Endothelial cell of umbilical vein (primary cell): ENCODE data around the gene N4BP2L1. TPM values are rescaled to one million over a fixed set of nuclear protein-coding genes. Genes with fewer than 3 reads are reported as not detected.

ENCODE experiments used
- BruUV-seq: library from RNA; stranded (reverse); fragments of 400-500 nt; replicated peaks from 2 replicates; lab custom pipeline; 2021; lab: Mats Ljungman, UMichigan
- CTCF ChIA-PET: fragments of 300-600, 350-600 bp; sonication (Branson Sonifier 250); formaldehyde crosslinking; loops from one replicate; lab custom pipeline; 2021; ENCODE audit warnings: antibody characterized with exemption, inconsistent platforms; lab: Charles Lee
- POLR2A ChIA-PET: fragments of 300-600, 350-600 bp; sonication (Branson Sonifier 250); formaldehyde crosslinking; loops from one replicate; lab custom pipeline; 2021; ENCODE audit warnings: antibody characterized with exemption, inconsistent platforms; lab: Charles Lee
- DNase-seq: peaks from one replicate; pipeline ENCODE4 v3.0.0-alpha.2; 2011; ENCODE audit warnings: low read depth, low spot score
- FAIRE-seq: peaks from 2 replicates; lab custom pipeline; 2011; peaks lifted over from hg19 to GRCh38; lab: Jason Lieb, UNC
- H2AFZ ChIP-seq: 2 replicates; pipeline ENCODE4 v1.6.0; 2012; ENCODE audit warnings: low read depth, low read length, control low read depth, inconsistent platforms
- H3K27ac ChIP-seq: 2 replicates; pipeline ENCODE4 v1.5.1; 2011; ENCODE audit warnings: low read depth, mild to moderate bottlenecking, control low read depth, low read length, moderate library complexity; ENCODE audit not compliant: insufficient read depth
- H3K27me3 ChIP-seq, 2 experiments: 2 replicates each; pipeline versions ENCODE4 v1.6.0 to v1.6.1; 2011; ENCODE audit warnings: low read length in 2 of 2, mixed read lengths in 1 of 2; ENCODE audit not compliant: control insufficient read depth in 2 of 2, insufficient read depth in 2 of 2
- H3K36me3 ChIP-seq, 2 experiments: 2 replicates in 1 of 2; 3 replicates in 1 of 2; pipeline ENCODE4 v1.5.1; 2011; ENCODE audit warnings: low read length in 2 of 2, mild to moderate bottlenecking in 1 of 2, moderate library complexity in 1 of 2; ENCODE audit not compliant: control insufficient read depth in 2 of 2, insufficient read depth in 2 of 2; ENCODE audit errors: extremely low read depth in 1 of 2
- H3K4me1 ChIP-seq: 3 replicates; pipeline ENCODE4 v1.5.1; 2011; ENCODE audit warnings: mild to moderate bottlenecking, low read length; ENCODE audit not compliant: control insufficient read depth, insufficient read depth; ENCODE audit errors: extremely low read depth
- H3K4me2 ChIP-seq: 2 replicates; pipeline ENCODE4 v1.6.1; 2011; ENCODE audit warnings: low read length, control low read depth, mixed read lengths; ENCODE audit not compliant: insufficient read depth
- H3K4me3 ChIP-seq, 3 experiments: fragments of 200-600 bp in 1 of 3; sonication (generic), shearing (Covaris generic) in 1 of 3; replicated peaks in 1 of 3; 2 replicates each; pipeline ENCODE4 v1.5.1; 2011 to 2016; ENCODE audit warnings: control low read depth in 3 of 3, low read length in 3 of 3, mild to moderate bottlenecking in 2 of 3, inconsistent platforms in 1 of 3, low read depth in 1 of 3, moderate library complexity in 1 of 3; ENCODE audit not compliant: insufficient read depth in 1 of 3
- H3K79me2 ChIP-seq: 2 replicates; pipeline ENCODE4 v1.6.0; 2012; ENCODE audit warnings: low read length, inconsistent platforms; ENCODE audit not compliant: control insufficient read depth, insufficient read depth
- H3K9ac ChIP-seq: replicated peaks from 2 replicates; pipeline ENCODE3; 2011; ENCODE audit warnings: low read length, control low read depth; ENCODE audit not compliant: insufficient read depth; ENCODE audit errors: extremely low read depth
- H3K9me1 ChIP-seq: replicated peaks from 3 replicates; pipeline ENCODE4 v1.6.0; 2011; ENCODE audit warnings: mild to moderate bottlenecking, low read length; ENCODE audit not compliant: control insufficient read depth, insufficient read depth; ENCODE audit errors: extremely low read depth
- H3K9me3 ChIP-seq: replicated peaks from 2 replicates; pipeline ENCODE4 v1.5.1; 2012; ENCODE audit warnings: low read length, inconsistent platforms; ENCODE audit not compliant: control insufficient read depth, insufficient read depth
- H4K20me1 ChIP-seq: replicated peaks from 2 replicates; pipeline ENCODE3; 2011; ENCODE audit warnings: mild to moderate bottlenecking, low read length; ENCODE audit not compliant: control insufficient read depth, insufficient read depth; ENCODE audit errors: extremely low read depth
- EZH2 ChIP-seq: IDR thresholded peaks from 2 replicates; pipeline ENCODE4 v1.6.1; 2012; ENCODE audit warnings: borderline replicate concordance, low read depth, mild to moderate bottlenecking, moderate library complexity, low read length, inconsistent platforms; ENCODE audit not compliant: severe bottlenecking
- FOS ChIP-seq: IDR thresholded peaks from 2 replicates; pipeline ENCODE4 v1.6.1; 2011; ENCODE audit warnings: mild to moderate bottlenecking, low read length, moderate library complexity, borderline replicate concordance; ENCODE audit not compliant: insufficient read depth
- GATA2 ChIP-seq: IDR thresholded peaks from 2 replicates; pipeline ENCODE4 v1.7.0; 2011; ENCODE audit warnings: low read depth, mild to moderate bottlenecking, moderate library complexity, mixed read lengths, low read length; ENCODE audit not compliant: insufficient read length, insufficient read depth
- JUN ChIP-seq: IDR thresholded peaks from 2 replicates; pipeline ENCODE4 v1.6.1; 2011; ENCODE audit warnings: borderline replicate concordance, low read depth; ENCODE audit not compliant: insufficient read length, insufficient read depth
- MYC ChIP-seq: IDR thresholded peaks from one replicate; pipeline ENCODE4 v1.6.1; 2011; ENCODE audit warnings: mild to moderate bottlenecking, low read depth, low read length
- POLR2A ChIP-seq: IDR thresholded peaks from 2 replicates; pipeline ENCODE4 v1.6.1; 2012; ENCODE audit warnings: low read depth, mild to moderate bottlenecking, control low read depth, low read length
- POLR2AphosphoS5 ChIP-seq: IDR thresholded peaks from 2 replicates; pipeline ENCODE4 v1.6.1; 2012; ENCODE audit warnings: low read depth, mild to moderate bottlenecking, control low read depth, low read length, moderate library complexity; ENCODE audit not compliant: insufficient read depth
- dilution Hi-C: fragments of 300-500 bp; cut with MboI; formaldehyde crosslinking; loops from one replicate; pipeline ENCODE4 v1.15.0; 2019; ENCODE audit warnings: low sequenced_read_pairs; ENCODE audit not compliant: extremely low pct_ligation_motif_present
- intact Hi-C: fragments of 100-400 bp; cut with micrococcal nuclease; formaldehyde crosslinking; loops from one replicate; pipeline ENCODE4 v1.10.0; 2022
- polyA plus RNA-seq, 4 experiments: library from polyadenylated mRNA; depleted of rRNA in 3 of 4; stranded (reverse) in 3 of 4; unstranded in 1 of 4; fragments of >200 nt; gene quantifications; 2 replicates each; pipeline versions ENCODE4 v1.2.1 to v1.2.3, GENCODE V29; 2011 to 2012; ENCODE audit warnings: missing spikeins in 1 of 4
- total RNA-seq: library from RNA; stranded (reverse); gene quantifications from 2 replicates; pipeline ENCODE4 v1.2.3, GENCODE V29; 2021
- TF ChIP-seq, protein P1 (sequence below): IDR thresholded peaks from 2 replicates; pipeline ENCODE4 v1.6.1; 2011; ENCODE audit not compliant: insufficient read depth, insufficient read length
- TF ChIP-seq, protein P2 (sequence below), 2 donors: IDR thresholded peaks; 1 replicate in 1 of 2; 2 replicates in 1 of 2; pipeline ENCODE4 v1.5.1; 2011; ENCODE audit warnings: low read length in 2 of 2, mild to moderate bottlenecking in 2 of 2, moderate library complexity in 2 of 2, control low read depth in 1 of 2, inconsistent platforms in 1 of 2, low read depth in 1 of 2; ENCODE audit not compliant: insufficient read depth in 1 of 2; ENCODE audit errors: extremely low read depth in 1 of 2

The N4BP2L1 gene
- total and polyA plus RNA-seq, 2 donors (not counting 3 experiments of a cell fraction or from before 2014, with no cell fraction given), result 1.1 to 2.1 TPM

DNA sequence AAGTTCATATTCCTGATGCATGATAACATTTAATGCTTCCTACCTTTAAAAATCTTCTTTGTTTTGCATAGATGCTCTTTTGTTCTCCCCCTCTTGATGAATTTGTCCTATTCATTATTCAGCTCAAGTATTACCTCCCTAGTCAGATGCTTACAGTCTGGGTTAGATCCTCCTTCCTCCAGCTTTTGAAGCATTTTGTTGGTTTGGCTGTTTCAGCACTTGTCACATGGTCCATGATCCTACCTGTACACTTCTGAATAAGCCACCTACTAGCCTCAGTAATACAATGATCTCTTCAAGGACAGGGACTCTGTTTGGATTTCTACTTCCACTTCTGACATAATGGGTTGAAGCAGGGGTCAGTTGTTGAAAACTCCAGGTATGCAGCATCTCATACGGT, 37.4 kb downstream of the N4BP2L1 start:
- no peaks in the 10 kb centered on the region for H3K4me1 ChIP-seq
- dilution Hi-C loops, result no loop called here
- no peak for DNase-seq
- H3K9ac ChIP-seq, result no peak overlapping the region
- H3K4me3 ChIP-seq, result no peak overlapping the region
- no peaks in the 10 kb centered on the region for H3K79me2 ChIP-seq
- H3K9me1 ChIP-seq, result no peaks in the 10 kb centered on the region
- H3K9me3 ChIP-seq, result no peaks in the 10 kb centered on the region
- TF ChIP-seq, protein P1, sequence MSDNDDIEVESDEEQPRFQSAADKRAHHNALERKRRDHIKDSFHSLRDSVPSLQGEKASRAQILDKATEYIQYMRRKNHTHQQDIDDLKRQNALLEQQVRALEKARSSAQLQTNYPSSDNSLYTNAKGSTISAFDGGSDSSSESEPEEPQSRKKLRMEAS, result no peak
- no peak for TF ChIP-seq POLR2AphosphoS5
- TF ChIP-seq POLR2A, result no peak
- no peak for TF ChIP-seq MYC
- no peak for TF ChIP-seq JUN
- no peak for TF ChIP-seq GATA2
- TF ChIP-seq, protein P2, sequence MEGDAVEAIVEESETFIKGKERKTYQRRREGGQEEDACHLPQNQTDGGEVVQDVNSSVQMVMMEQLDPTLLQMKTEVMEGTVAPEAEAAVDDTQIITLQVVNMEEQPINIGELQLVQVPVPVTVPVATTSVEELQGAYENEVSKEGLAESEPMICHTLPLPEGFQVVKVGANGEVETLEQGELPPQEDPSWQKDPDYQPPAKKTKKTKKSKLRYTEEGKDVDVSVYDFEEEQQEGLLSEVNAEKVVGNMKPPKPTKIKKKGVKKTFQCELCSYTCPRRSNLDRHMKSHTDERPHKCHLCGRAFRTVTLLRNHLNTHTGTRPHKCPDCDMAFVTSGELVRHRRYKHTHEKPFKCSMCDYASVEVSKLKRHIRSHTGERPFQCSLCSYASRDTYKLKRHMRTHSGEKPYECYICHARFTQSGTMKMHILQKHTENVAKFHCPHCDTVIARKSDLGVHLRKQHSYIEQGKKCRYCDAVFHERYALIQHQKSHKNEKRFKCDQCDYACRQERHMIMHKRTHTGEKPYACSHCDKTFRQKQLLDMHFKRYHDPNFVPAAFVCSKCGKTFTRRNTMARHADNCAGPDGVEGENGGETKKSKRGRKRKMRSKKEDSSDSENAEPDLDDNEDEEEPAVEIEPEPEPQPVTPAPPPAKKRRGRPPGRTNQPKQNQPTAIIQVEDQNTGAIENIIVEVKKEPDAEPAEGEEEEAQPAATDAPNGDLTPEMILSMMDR (IDR thresholded peaks at IDR 0.05; ENCODE audit: extremely low read depth in 1 of 2, insufficient read depth in 1 of 2, low read depth in 1 of 2, low read length in 2 of 2), result no peak
- TF ChIP-seq FOS, result no peak
- TF ChIP-seq EZH2, result no peak
- H3K36me3 ChIP-seq, result no peaks in the 10 kb centered on the region
- no peak overlapping the region for H3K27ac ChIP-seq
- H4K20me1 ChIP-seq, result no peaks in the 10 kb centered on the region
- BruUV-seq, result no TSS peak
- POLR2A ChIA-PET, result no interaction called here
- no peak overlapping the region for H2AFZ ChIP-seq
- H3K27me3 ChIP-seq, result no peaks in the 10 kb centered on the region
- FAIRE-seq, result no peak
- H3K4me2 ChIP-seq, result no peak overlapping the region
- intact Hi-C loops, result no loop called here
- CTCF ChIA-PET, result no interaction called here
